GM20431 (cell line): ENCODE measurements around the gene RPL15.
"Not testable (repeated sequence)": the region's sequence is repeated elsewhere in the genome, so short reads cannot be mapped to it uniquely, and the experiment has no call there.

Source experiments
- in situ Hi-C: fragments of 300-500 bp; cut with MseI, MboI; formaldehyde crosslinking; loops from one replicate; pipeline ENCODE4 v1.15.0; 2020; ENCODE audit warnings: low sequenced_read_pairs; ENCODE audit not compliant: unreplicated experiment

Gene RPL15

DNA sequence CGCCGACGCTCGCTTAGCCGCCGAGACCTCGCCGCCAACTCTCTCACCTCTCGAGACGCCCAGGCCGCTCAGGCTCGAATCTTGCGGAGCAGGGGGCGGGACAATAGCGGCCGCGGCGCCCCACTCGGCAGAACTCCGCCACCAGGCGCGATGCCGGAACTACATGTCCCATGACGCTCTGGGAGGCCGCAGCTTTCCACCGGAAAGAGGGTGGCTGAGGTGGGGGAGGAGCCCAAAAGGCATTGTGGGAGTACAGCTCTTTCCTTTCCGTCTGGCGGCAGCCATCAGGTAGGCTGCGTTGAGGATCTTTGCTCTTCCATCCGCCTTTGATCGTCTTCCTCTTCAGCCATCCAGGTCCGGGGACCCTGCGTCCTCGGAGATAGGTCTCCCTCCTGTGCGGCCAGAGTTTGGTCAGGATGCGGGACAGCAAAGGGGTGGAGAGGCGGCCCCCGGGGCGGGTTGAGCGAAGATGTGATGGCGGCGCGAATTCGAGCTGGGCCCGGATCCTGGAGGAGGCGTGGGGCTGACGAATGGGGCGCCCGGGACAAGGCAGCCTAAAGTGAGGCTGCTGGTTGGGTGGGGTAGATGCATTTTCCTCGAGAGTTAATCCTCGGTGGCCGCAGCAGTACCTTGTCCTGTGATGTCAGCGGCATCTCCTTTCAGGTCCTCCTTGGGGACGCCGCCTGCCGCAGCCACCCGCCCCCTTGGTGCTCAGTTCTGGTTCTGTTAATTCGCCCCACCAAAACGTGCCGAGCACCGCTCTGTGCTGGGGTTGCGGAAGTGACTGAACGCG lies at the start of gene RPL15, which contains the start of gene NKIRAS1:
RPL15 (plus strand) TSS at position 247 of the 793 bp plus-strand sequence. CDS start 728 bp downstream, outside the sequence.
NKIRAS1 (minus strand) TSS at position 105 of the 793 bp plus-strand sequence. CDS start 6,086 bp downstream, outside the sequence.
- in situ Hi-C loops = no loop called here

GRCh38 chr3:23867400-23867799 lies 49.5 kb upstream of the RPL15 start:
- in situ Hi-C loops = no loop called here

DNA sequence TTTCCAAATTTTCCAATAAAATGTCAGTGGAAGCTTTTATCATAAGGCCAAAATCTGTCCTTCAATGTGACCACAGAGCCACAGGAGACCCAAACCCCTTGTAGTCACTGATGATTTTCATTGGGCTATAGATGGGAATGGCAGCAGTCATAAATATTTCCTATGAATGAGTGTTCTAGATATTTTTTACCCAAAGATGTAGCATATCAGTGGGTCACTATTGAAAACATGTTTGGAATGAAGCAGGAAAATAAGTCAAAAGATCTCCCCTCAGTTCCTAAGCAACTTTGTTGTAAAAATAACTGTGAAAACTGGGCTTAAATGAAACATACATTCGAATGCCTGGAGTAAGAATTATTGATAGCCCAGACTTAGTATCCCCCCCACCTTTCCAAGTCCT lies 49.1 kb upstream of the RPL15 start:
- in situ Hi-C loops = no loop called here

GRCh38 chr3:23869977-23870662 lies 46.8 kb upstream of the RPL15 start:
- in situ Hi-C loops = no loop called here

DNA sequence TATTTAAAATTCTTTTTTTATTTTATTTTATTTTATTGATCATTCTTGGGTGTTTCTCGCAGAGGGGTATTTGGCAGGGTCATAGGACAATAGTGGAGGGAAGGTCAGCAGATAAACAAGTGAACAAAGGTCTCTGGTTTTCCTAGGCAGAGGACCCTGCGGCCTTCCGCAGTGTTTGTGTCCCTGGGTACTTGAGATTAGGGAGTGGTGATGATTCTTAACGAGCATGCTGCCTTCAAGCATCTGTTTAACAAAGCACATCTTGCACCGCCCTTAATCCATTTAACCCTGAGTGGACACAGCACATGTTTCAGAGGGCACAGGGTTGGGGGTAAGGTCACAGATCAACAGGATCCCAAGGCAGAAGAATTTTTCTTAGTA lies 46.3 kb upstream of the RPL15 start:
- in situ Hi-C loops = not testable (repeated sequence)

DNA sequence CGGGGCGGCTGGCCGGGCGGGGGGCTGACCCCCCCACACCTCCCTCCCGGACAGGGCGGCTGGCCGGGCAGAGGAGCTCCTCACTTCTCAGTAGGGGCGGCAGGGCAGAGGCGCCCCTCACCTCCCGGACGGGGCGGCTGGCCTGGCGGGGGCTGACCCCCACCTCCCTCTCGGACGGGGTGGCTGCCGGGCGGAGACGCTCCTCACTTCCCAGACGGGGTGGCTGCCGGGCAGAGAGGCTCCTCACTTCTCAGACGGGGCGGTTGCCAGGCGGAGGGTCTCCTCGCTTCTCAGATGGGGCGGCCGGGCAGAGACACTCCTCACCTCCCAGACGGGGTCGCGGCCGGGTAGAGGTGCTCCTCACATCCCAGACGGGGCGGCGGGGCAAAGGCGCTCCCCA lies 45.6 kb upstream of the RPL15 start:
- in situ Hi-C loops = not testable (repeated sequence)

- in situ Hi-C loops = no loop called here
Measured at GRCh38 chr3:23872330-23872729, 44.6 kb upstream of the RPL15 start.

GRCh38 chr3:23873941-23874340 lies 43.0 kb upstream of the RPL15 start:
- in situ Hi-C loops = no loop called here

- in situ Hi-C loops = loop anchor here (25.0 kb wide), 1 partner anchor 363 kb away; no protein-coding TSS in a partner anchor
Measured at GRCh38 chr3:23874359-23875112, 42.4 kb upstream of the RPL15 start.

- in situ Hi-C loops = loop anchor here (25.0 kb wide), 1 partner anchor 362 kb away; no protein-coding TSS in a partner anchor
Measured at GRCh38 chr3:23875113-23875725, 41.7 kb upstream of the RPL15 start.

GRCh38 chr3:23876923-23877322 lies 40.0 kb upstream of the RPL15 start:
- in situ Hi-C loops = loop anchor here (25.0 kb wide), 1 partner anchor 360 kb away; no protein-coding TSS in a partner anchor

GRCh38 chr3:23877329-23877980 lies 39.5 kb upstream of the RPL15 start:
- in situ Hi-C loops = loop anchor here (25.0 kb wide), 1 partner anchor 360 kb away; no protein-coding TSS in a partner anchor

DNA sequence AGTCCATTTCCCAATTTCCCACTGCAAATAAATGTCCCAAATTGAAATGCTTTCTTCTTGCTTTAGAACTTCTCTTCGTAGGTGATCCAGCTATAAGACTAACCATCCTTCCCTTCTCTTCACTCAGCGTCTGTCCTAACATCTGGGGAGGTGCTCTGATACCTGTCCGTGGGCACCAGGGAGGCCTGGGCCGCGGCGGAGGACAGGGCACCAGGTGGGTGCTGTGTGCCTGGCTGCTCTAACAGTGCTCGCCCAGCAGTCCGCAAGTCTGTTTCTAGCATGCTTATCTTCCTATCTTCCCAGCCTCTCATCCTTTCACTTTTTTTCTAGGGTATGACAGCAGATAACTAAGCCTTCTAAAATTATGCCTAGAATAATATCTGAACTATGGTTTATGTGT lies 37.4 kb upstream of the RPL15 start:
- in situ Hi-C loops = loop anchor here (25.0 kb wide), 1 partner anchor 358 kb away; no protein-coding TSS in a partner anchor

GRCh38 chr3:23880703-23881339 lies 36.1 kb upstream of the RPL15 start:
- in situ Hi-C loops = loop anchor here (25.0 kb wide), 1 partner anchor 356 kb away; no protein-coding TSS in a partner anchor

- in situ Hi-C loops = loop anchor here (25.0 kb wide), 1 partner anchor 355 kb away; no protein-coding TSS in a partner anchor
Measured at GRCh38 chr3:23881993-23882392, 34.9 kb upstream of the RPL15 start.

- in situ Hi-C loops = loop anchor here (25.0 kb wide), 1 partner anchor 355 kb away; no protein-coding TSS in a partner anchor
Measured at GRCh38 chr3:23882487-23882918, 34.4 kb upstream of the RPL15 start.

DNA sequence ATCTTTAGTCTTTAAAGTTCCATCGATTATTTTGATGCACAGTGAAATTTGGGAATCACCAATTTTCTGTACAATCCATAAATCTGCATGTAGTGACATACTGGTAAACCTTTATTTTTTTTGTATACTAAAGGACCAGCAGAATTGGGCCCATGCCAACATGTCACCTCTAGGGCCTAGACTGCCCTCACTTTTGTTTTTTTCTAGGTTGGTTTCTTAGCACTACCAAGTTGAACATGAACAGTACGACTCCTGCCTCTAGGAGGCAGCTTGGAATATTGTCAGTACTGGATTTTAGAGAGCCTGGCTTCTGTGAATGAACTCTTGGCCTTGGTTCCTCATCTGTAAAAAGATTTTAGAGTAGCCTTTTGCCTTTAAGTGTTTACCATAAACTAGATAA lies 32.5 kb upstream of the RPL15 start:
- in situ Hi-C loops = loop anchor here (25.0 kb wide), 1 partner anchor 353 kb away; no protein-coding TSS in a partner anchor

- in situ Hi-C loops = loop anchor here (25.0 kb wide), 1 partner anchor 352 kb away; no protein-coding TSS in a partner anchor
Measured at GRCh38 chr3:23885210-23885609, 31.7 kb upstream of the RPL15 start.
